HL-60 (cell line): ENCODE data around the gene NR1I3.

Experiments used
- CTCF ChIP-seq: IDR thresholded peaks from one replicate; pipeline ENCODE4 v1.5.1; 2011; ENCODE audit warnings: low read length, control low read depth, inconsistent platforms; ENCODE audit not compliant: insufficient read depth
- GABPA ChIP-seq: IDR thresholded peaks from 2 replicates; pipeline ENCODE4 v1.6.1; 2012; ENCODE audit warnings: low read depth
- REST ChIP-seq: IDR thresholded peaks from 2 replicates; pipeline ENCODE4 v1.6.1; 2012; ENCODE audit warnings: low read depth; ENCODE audit not compliant: insufficient replicate concordance

- TF ChIP-seq CTCF (no peak), REST (no peak), GABPA (no peak)
Measured at GRCh38 chr1:161200992-161201835, 36.8 kb downstream of the NR1I3 start.
